NB4 (cell line): ENCODE results near the gene SH3GL2.

Experiments used
- DNase-seq: peaks from one replicate; pipeline ENCODE4 v3.0.0; 2010; ENCODE audit warnings: low read depth
- H3K4me3 ChIP-seq: one replicate; pipeline ENCODE4 v1.5.1; 2011; ENCODE audit warnings: mild to moderate bottlenecking, low read depth, low read length, moderate library complexity
- MYC ChIP-seq: IDR thresholded peaks from 2 replicates; pipeline ENCODE4 v1.6.1; 2011; ENCODE audit warnings: low read depth, low read length
- POLR2A ChIP-seq: IDR thresholded peaks from 2 replicates; pipeline ENCODE4 v1.6.1; 2011; ENCODE audit warnings: mild to moderate bottlenecking; ENCODE audit not compliant: insufficient read length; ENCODE audit errors: extremely low read depth
- TF ChIP-seq, protein P1 (sequence below): IDR thresholded peaks from one replicate; pipeline ENCODE4 v1.5.1; 2012; ENCODE audit warnings: low read depth, low read length
- TF ChIP-seq, protein P2 (sequence below): IDR thresholded peaks from 2 replicates; pipeline ENCODE4 v1.6.1; 2011; ENCODE audit warnings: low read depth, low read length

The SH3GL2 gene

DNA sequence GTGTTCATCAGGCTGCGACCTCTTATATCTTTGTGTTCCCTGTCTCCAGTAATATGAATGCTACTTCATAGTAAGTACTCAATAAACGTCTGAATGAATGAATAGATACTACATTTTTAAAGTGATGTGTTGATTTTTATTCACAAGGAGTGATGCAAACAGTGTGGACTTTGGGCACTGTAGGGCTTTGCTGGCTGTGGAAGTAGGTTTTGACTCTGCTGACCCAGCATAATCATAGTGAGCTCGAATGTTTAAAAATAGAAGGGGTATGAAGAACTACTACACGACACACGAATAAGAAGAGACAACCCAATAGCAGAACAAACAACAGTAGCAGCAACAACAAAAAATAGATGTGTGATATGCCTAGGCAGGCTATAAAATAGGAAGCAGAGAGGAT is 147.4 kb downstream of the SH3GL2 start:
- no peak overlapping the region for H3K4me3 ChIP-seq
- DNase-seq = no peak
- TF ChIP-seq, protein P1, sequence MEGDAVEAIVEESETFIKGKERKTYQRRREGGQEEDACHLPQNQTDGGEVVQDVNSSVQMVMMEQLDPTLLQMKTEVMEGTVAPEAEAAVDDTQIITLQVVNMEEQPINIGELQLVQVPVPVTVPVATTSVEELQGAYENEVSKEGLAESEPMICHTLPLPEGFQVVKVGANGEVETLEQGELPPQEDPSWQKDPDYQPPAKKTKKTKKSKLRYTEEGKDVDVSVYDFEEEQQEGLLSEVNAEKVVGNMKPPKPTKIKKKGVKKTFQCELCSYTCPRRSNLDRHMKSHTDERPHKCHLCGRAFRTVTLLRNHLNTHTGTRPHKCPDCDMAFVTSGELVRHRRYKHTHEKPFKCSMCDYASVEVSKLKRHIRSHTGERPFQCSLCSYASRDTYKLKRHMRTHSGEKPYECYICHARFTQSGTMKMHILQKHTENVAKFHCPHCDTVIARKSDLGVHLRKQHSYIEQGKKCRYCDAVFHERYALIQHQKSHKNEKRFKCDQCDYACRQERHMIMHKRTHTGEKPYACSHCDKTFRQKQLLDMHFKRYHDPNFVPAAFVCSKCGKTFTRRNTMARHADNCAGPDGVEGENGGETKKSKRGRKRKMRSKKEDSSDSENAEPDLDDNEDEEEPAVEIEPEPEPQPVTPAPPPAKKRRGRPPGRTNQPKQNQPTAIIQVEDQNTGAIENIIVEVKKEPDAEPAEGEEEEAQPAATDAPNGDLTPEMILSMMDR = no peak
- TF ChIP-seq MYC = no peak
- no peak for TF ChIP-seq POLR2A
- TF ChIP-seq, protein P2, sequence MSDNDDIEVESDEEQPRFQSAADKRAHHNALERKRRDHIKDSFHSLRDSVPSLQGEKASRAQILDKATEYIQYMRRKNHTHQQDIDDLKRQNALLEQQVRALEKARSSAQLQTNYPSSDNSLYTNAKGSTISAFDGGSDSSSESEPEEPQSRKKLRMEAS = no peak

DNA sequence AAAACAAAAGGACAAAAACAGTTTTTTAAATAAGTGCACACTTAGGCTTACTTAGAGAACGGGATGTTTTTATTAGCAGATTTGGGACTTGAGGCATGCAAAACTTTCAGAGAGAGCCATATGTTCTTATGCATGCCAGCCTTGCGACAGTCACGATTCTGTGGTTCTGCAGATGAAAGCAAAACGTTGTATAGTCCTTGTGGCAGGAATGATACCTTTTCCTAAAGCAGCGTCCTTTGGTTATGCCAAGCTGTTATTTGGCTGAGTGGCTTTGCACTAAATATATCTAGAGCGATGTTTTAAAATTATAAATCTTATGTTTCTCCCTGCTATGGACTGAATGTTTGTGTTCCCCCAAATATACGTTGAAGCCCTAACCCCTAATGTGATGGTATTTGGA is 152.0 kb downstream of the SH3GL2 start:
- TF ChIP-seq, protein P2 = no peak
- TF ChIP-seq MYC (no peak), POLR2A (no peak)
- TF ChIP-seq, protein P1 = no peak
- no peak for DNase-seq
- no peak overlapping the region for H3K4me3 ChIP-seq

DNA sequence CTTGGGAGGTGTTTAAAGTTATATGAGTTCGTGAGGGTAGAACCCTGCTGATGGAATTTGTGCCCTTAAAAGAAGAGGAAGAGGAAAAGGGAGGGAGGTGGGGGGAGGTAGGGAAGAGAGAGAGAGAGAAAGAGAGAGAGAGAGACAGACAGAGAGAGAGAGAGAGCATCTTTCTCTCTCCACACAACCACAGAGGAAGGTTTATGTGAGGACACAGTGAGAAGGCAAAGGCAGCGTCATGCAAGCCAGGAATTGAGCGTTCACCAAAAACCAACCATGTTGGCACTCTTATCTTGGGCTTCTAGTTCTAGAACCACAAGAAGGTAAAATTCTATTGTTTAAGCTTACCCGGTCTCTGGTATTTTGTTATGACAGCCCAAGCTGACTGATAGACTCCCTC is 152.4 kb downstream of the SH3GL2 start:
- TF ChIP-seq, protein P2 = no peak
- TF ChIP-seq MYC (no peak), POLR2A (no peak)
- TF ChIP-seq, protein P1 = no peak
- no peak overlapping the region for H3K4me3 ChIP-seq
- DNase-seq = no peak

DNA sequence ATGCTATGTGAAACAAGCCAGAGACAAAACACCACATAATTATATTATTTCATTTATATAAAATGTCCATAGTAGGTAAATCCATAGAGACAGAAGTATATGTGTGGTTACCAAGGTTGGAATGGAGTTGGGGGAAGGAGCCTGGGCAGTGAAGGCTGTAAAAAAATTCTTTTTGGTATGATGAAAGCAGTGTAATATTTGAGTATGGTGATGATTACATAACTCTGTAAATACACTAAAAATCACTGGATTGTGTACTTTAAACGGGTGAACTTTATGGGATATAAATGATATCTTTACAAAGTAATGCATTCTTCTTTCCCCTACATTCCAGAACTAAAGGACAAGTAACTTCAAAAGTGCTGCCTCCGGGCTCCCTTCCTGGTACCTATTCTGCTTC is 155.8 kb downstream of the SH3GL2 start:
- TF ChIP-seq, protein P2 = no peak
- TF ChIP-seq, protein P1 = no peak
- TF ChIP-seq POLR2A = no peak
- no peak for TF ChIP-seq MYC
- DNase-seq = no peak
- H3K4me3 ChIP-seq = no peak overlapping the region

DNA sequence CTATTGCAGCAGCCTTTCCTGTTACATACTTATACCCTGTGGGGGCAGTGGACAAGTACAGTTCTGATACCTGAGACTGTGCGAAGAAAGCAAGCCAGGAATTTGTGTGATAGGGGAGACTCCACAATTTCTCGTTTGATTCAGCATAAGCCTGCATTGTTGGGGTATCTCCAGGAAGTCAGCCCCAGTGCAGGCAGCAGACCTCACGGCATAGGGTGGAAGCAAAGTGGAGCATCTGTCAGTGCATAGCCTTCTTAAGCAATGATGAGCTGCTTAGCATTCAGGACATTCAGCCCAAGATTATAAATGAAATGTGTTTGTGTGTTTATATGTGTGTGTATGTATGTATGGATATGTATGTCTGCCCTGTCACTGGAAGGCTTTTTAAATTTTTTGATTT is 157.0 kb downstream of the SH3GL2 start:
- DNase-seq = no peak
- no peak overlapping the region for H3K4me3 ChIP-seq
- TF ChIP-seq, protein P1 = no peak
- TF ChIP-seq POLR2A = no peak
- TF ChIP-seq, protein P2 = no peak
- no peak for TF ChIP-seq MYC

DNA sequence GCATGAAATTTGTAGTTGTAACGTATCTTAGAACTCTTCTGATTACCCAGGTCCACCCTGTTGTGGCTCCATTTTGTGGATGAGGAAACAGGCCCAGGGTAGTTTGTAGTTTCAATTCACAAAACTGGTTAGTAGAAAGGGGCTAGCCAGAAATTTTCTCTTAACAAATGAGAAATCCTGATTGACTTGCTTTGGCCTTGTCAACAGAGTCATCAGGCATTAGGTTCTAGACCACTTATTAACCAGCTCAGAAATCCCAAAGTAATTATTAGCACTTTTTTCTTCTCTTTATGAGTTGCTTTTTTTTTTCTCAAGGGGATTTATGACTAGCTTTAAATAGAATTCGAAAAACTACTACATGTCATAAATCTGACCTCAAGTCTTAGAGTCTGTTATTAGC is 160.2 kb downstream of the SH3GL2 start:
- TF ChIP-seq POLR2A (no peak), MYC (no peak)
- TF ChIP-seq, protein P1 = no peak
- TF ChIP-seq, protein P2 = no peak
- no peak for DNase-seq
- H3K4me3 ChIP-seq = no peak overlapping the region
